ENCODE measurements around the gene TGFBR1. TPM values are rescaled to one million over a fixed set of nuclear protein-coding genes. Genes with fewer than 3 reads are reported as not detected.

Gene TGFBR1
- total RNA-seq, 1 donor from 2014 or later: 203 TPM

- no peak overlapping the region for H3K4me2 ChIP-seq (ENCODE audit: low read length)
- DNase-seq (ENCODE audit: low read depth): no peak
- H3K79me2 ChIP-seq (ENCODE audit: insufficient read depth, low read length): peaks cover 94% of the 10 kb centered on the region
- no peak overlapping the region for H2AFZ ChIP-seq (ENCODE audit: low read depth, low read length)
- Mint-ChIP-seq H3K36me3 (ENCODE audit: low read depth, unreplicated experiment) (peaks cover 11% of the 10 kb centered on the region), H3K27me3 (ENCODE audit: low read depth, unreplicated experiment) (no peaks in the 10 kb centered on the region), H3K4me3 (ENCODE audit: unreplicated experiment) (no peak overlapping the region), H3K27ac (ENCODE audit: unreplicated experiment) (no peak overlapping the region), H3K9me3 (ENCODE audit: unreplicated experiment) (no peaks in the 10 kb centered on the region), H3K4me1 (ENCODE audit: low read depth, unreplicated experiment) (peaks cover 41% of the 10 kb centered on the region)
- FAIRE-seq: peak; percentile 5
- H3K9me3 ChIP-seq (ENCODE audit: insufficient read depth, low read depth, low read length): no peaks in the 10 kb centered on the region
- H3K27me3 ChIP-seq (ENCODE audit: insufficient read depth, low read length): no peaks in the 10 kb centered on the region
- H3K36me3 ChIP-seq (ENCODE audit: insufficient read depth, low read length): no peaks in the 10 kb centered on the region
- H4K20me1 ChIP-seq (ENCODE audit: insufficient read depth, low read length): peaks cover 74% of the 10 kb centered on the region
- H3K4me1 ChIP-seq (ENCODE audit: insufficient read depth, low read length): peaks cover 21% of the 10 kb centered on the region
- H3K27ac ChIP-seq (ENCODE audit: low read depth, low read length): no peak overlapping the region
- TF ChIP-seq CTCF (IDR thresholded peaks at IDR 0.05; ENCODE audit: insufficient read depth, low read depth, low read length) (no peak), EZH2 (IDR thresholded peaks at IDR 0.05; ENCODE audit: insufficient read depth, low read length) (no peak)
- no peak overlapping the region for H3K4me3 ChIP-seq (ENCODE audit: insufficient read depth, low read depth, low read length)
- no peak overlapping the region for H3K9ac ChIP-seq (ENCODE audit: low read length)
Observed at GRCh38 chr9:99125446-99125845, 20.5 kb downstream of the TGFBR1 start.

DNA sequence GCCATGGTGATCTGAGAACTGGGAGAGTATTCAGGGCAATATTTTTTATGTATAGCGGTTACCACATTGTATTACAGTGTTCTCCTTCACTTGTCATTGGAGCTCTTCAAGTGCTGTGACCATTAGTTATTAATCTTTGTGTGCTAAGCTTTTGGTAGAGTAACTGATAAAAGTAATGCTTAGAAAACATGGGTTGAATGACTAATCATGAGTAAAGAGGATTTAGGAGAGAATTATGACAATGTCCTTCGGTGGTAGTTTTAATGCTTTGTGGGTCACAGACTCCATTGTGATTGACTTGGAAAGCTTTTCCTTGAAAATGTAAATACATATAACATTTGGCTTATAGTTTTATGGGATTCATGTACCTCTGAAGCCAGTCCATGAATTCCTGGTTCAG, 21.4 kb downstream of the TGFBR1 start:
- Histone ChIP-seq H3K4me2 (ENCODE audit: low read length) (no peak overlapping the region), H3K4me1 (ENCODE audit: insufficient read depth, low read length) (peaks cover 21% of the 10 kb centered on the region), H3K36me3 (ENCODE audit: insufficient read depth, low read length) (peaks cover 3% of the 10 kb centered on the region), H3K9me3 (ENCODE audit: insufficient read depth, low read depth, low read length) (no peaks in the 10 kb centered on the region), H3K27me3 (ENCODE audit: insufficient read depth, low read length) (no peaks in the 10 kb centered on the region), H3K27ac (ENCODE audit: low read depth, low read length) (no peak overlapping the region), H3K79me2 (ENCODE audit: insufficient read depth, low read length) (peaks cover 92% of the 10 kb centered on the region), H3K4me3 (ENCODE audit: insufficient read depth, low read depth, low read length) (no peak overlapping the region), H3K9ac (ENCODE audit: low read length) (no peak overlapping the region), H2AFZ (ENCODE audit: low read depth, low read length) (no peak overlapping the region), H4K20me1 (ENCODE audit: insufficient read depth, low read length) (peaks cover 69% of the 10 kb centered on the region)
- DNase-seq (ENCODE audit: low read depth): peak; percentile 12
- Mint-ChIP-seq H3K4me3 (ENCODE audit: unreplicated experiment) (no peak overlapping the region), H3K27ac (ENCODE audit: unreplicated experiment) (no peak overlapping the region), H3K9me3 (ENCODE audit: unreplicated experiment) (no peaks in the 10 kb centered on the region), H3K27me3 (ENCODE audit: low read depth, unreplicated experiment) (no peaks in the 10 kb centered on the region), H3K4me1 (ENCODE audit: low read depth, unreplicated experiment) (peaks cover 37% of the 10 kb centered on the region), H3K36me3 (ENCODE audit: low read depth, unreplicated experiment) (peaks cover 13% of the 10 kb centered on the region)
- FAIRE-seq: peak; percentile 37
- no peak for TF ChIP-seq EZH2 (IDR thresholded peaks at IDR 0.05; ENCODE audit: insufficient read depth, low read length)
- no peak for TF ChIP-seq CTCF (IDR thresholded peaks at IDR 0.05; ENCODE audit: insufficient read depth, low read depth, low read length)

GRCh38 chr9:99127356-99128132, 22.6 kb downstream of the TGFBR1 start:
- Histone ChIP-seq H3K4me1 (ENCODE audit: insufficient read depth, low read length) (peaks cover 21% of the 10 kb centered on the region), H3K4me3 (ENCODE audit: insufficient read depth, low read depth, low read length) (no peak overlapping the region), H3K9ac (ENCODE audit: low read length) (no peak overlapping the region), H3K27ac (ENCODE audit: low read depth, low read length) (peak overlapping the region; percentile 41), H4K20me1 (ENCODE audit: insufficient read depth, low read length) (peaks cover 62% of the 10 kb centered on the region), H3K36me3 (ENCODE audit: insufficient read depth, low read length) (peaks cover 3% of the 10 kb centered on the region), H3K79me2 (ENCODE audit: insufficient read depth, low read length) (peaks cover 87% of the 10 kb centered on the region), H3K9me3 (ENCODE audit: insufficient read depth, low read depth, low read length) (no peaks in the 10 kb centered on the region), H3K27me3 (ENCODE audit: insufficient read depth, low read length) (no peaks in the 10 kb centered on the region), H3K4me2 (ENCODE audit: low read length) (no peak overlapping the region), H2AFZ (ENCODE audit: low read depth, low read length) (no peak overlapping the region)
- peak; percentile 85 for DNase-seq (ENCODE audit: low read depth)
- TF ChIP-seq EZH2 (IDR thresholded peaks at IDR 0.05; ENCODE audit: insufficient read depth, low read length) (no peak), CTCF (IDR thresholded peaks at IDR 0.05; ENCODE audit: insufficient read depth, low read depth, low read length) (no peak)
- Mint-ChIP-seq H3K9me3 (ENCODE audit: unreplicated experiment) (no peaks in the 10 kb centered on the region), H3K27ac (ENCODE audit: unreplicated experiment) (peak overlapping the region; percentile 2), H3K27me3 (ENCODE audit: low read depth, unreplicated experiment) (no peaks in the 10 kb centered on the region), H3K36me3 (ENCODE audit: low read depth, unreplicated experiment) (peaks cover 19% of the 10 kb centered on the region), H3K4me3 (ENCODE audit: unreplicated experiment) (no peak overlapping the region), H3K4me1 (ENCODE audit: low read depth, unreplicated experiment) (peaks cover 37% of the 10 kb centered on the region)
- FAIRE-seq: peak; percentile 74
